GM21390 (cell line): ENCODE results near the gene ARPIN.

Experiments
- ATAC-seq: cut with Tn5 transposase; IDR thresholded peaks from one replicate; pipeline ENCODE4 v1.9.1; 2021; ENCODE audit not compliant: unreplicated experiment

Gene ARPIN

DNA sequence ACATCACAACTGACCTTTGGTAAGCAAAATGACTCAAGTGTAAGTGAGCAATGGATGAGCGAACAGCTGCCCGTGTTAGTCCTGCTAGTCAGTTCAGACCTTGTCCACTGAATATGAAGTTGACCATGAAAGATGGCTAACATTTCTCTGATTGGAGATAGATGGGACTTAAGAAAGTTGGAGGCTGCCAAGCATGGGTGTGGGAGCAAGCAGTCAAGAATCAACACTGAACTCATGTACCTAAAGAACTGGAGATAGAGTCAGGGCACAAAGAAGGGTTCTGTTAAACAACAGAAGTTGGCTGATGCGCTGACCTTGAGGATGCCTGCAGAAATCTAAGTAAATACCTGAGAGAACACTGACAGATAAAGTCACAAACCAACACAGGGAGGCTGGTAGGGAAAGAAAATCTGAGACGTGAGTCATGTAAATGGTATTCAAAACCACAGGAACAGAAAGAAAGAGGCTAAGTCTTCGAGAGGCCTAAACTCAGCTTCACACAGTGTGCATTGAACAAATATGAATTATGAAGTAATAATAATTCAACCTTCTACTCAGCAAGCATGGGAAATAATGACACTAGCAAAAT is 67.4 kb downstream of the ARPIN start:
- ATAC-seq: no peak
